ENCODE data around the gene CD3E. TPM values are rescaled to one million over a fixed set of nuclear protein-coding genes. Genes with fewer than 3 reads are reported as not detected.
A peak's percentile ranks its signal among the peaks of the same experiment; 100 is the strongest.

Gene CD3E
- total RNA-seq, 1 donor from 2014 or later, result not detected

DNA sequence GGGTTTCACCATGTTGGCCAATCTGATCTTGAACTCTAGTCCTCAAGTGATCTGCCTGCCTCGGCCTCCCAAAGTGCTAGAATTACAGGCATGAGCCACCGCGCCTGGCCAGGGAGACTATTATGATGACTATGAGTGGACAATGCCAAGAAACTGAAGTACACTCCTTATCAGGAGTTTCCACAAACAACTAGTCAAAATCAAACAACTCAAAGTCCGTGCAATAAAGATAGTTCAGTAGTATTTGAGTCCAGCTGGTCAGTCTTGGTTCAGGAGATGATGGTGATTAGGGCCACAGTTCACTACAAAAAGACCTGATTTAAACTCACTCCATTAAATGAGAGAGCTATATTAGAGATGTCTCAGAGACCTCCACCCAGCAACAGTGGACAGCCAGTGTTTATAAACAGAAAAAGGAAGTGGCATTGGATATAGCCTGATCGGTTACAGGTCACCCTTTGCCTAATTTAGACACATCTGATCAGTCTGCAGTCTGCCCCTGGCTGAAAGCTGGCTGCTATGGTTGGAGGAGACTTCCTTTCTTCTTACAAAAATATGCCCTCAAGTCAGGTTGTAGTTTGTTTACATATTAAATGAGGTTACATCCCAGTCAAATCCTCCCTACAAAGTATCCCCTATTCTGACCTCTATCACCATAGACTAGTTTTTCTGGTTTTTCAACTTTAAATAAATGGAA lies 17.0 kb downstream of the CD3E start:
- DNase-seq (ENCODE audit: extremely low read depth, low read depth, low spot score), result no peak

DNA sequence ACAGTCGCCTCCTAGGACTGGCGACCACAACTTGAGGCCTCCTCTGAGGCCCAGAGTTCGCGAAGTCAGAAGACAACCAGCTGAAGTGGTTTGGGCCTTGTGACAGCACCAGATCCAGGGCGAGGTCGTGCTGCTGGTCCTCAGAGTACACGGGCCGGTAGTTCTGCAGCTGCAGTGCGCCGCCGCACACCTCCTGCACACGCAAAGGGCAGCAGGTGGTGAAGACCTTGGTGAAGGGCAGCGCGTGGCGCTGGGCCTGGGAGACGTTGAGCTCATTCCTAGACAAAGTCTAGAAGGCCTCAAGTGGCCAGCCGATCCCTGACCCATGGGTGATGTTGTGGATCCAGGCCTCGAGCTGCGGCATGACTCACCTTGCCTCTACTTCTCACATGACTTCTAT lies 18.2 kb downstream of the CD3E start:
- DNase-seq (ENCODE audit: extremely low read depth, low read depth, low spot score), result no peak

DNA sequence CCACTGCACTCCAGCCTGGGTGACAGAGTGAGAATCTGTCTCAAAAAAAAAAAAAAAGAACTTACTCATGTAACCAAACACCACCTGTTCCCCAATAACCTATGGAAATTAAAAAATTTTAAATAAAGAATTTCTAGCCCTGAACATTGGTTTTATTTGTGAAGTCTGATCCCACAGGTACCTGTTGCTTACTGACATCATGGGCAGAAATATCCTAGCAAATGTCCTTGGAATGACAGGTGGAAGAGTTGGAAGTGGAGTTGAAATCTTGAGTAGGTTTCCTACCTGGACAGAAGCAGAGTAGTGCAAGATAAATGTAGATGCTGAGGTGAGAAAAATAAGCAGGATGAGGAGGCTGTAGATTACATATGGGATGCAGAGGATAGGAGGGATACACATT lies 20.8 kb downstream of the CD3E start:
- no peak for DNase-seq (ENCODE audit: extremely low read depth, low read depth, low spot score)

DNA sequence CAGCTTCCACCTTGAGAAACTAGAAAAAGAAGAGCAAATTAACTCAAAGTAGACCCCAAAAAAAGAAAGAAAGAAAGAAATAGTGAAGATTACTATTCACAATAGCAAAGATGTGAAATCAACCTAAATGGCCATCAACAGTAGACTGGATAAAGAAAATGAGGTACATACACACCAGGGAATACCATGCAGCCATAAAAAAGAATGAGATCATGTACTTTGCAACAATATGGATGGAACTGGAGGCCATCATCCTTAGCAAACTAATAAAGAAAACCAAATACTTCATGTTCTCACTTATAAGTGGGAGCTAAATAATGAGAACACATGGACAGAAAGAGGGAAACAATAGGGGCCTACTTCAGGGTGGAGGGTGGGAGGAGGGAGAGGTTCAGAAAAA lies 24.2 kb downstream of the CD3E start:
- no peak for DNase-seq (ENCODE audit: extremely low read depth, low read depth, low spot score)

DNA sequence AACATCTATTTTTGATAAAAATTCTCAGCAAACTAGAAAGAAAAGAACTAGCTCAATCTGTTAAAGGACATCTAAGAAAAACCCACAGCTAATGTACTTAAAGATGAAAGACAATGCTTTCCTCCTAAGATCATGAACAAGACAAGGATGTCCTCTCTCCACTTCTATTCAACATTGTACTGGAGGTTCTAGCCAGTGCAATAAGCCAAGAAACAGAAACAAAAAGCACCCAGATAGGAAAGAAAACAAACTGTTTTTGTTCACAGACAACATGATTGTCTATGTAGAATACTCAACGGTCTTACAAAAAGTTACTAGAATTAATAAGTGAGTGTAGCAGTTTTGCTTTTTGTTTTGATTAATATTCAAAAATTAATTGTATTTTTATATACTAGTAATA lies 30.2 kb downstream of the CD3E start:
- DNase-seq (ENCODE audit: extremely low read depth, low read depth, low spot score), result no peak

DNA sequence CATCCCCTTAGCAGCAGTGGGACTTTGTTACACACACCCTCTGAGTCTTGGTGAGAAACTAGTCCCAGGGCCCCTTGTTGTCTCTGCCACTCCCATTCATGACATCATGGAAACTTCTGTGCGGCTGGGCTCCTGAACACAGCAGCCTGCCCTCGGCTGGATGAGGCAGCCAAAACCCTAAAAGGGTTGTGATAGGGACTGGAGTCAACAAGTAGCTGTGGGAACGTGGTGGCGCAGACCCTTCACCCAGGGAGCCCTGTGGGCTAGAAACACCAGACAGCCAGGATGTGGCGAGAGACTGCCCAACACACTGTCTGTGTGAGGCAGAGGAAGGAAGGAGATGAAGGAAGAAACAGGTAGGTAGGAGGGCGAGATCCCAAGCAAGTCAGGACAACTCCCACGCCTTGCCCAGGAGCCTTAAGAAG lies 34.1 kb downstream of the CD3E start:
- no peak for DNase-seq (ENCODE audit: extremely low read depth, low read depth, low spot score)

DNA sequence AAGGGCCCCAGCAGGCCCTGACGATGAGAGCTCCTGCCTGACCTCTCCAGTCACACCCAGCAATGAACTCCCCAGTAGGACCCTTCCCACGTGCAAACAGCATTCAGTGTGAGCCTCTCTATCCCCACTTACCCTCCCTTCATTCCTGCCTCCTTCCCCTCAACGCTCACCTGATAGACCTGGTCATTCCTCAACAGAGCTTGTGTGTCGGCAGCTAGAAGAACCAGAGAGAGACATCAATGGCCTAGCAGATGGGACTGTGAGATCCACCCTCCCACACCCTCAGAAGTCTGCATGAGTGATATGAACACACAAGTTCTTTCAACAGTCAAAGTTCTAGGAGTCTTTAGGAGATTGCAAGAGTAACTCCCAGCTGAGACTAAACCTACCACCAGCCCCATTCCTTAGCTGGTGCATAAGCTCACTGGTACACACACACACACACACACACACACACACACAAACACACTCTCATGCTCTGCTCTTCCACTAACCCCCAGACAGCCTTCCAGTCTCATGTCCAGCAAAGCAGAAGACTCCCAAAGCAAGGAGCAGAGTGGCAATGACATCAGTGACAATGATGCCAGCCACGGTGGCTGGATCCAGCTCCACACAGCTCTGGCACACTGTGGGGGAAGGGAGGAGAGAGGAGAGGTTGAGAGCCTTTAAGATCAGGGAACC lies 34.9 kb downstream of the CD3E start:
- no peak for DNase-seq (ENCODE audit: extremely low read depth, low read depth, low spot score)

DNA sequence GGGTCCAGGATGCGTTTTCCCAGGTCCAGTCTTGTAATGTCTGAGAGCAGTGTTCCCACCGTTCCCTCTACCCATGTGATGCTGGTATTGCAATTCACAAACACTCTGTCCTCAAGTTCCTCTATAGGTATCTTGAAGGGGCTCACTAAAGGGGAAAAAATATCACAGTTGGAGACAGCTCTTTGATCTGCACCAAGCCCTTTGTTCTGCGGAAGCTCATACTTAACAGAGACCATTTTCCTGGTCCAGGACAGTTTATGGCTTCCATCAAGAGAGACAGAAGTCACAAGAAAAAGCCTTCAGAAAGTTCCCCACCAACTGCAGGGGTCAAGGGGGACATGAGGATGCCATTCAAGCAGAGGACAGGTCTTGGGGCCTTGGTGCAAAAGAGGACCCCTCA lies 35.9 kb downstream of the CD3E start:
- no peak for DNase-seq (ENCODE audit: extremely low read depth, low read depth, low spot score)

DNA sequence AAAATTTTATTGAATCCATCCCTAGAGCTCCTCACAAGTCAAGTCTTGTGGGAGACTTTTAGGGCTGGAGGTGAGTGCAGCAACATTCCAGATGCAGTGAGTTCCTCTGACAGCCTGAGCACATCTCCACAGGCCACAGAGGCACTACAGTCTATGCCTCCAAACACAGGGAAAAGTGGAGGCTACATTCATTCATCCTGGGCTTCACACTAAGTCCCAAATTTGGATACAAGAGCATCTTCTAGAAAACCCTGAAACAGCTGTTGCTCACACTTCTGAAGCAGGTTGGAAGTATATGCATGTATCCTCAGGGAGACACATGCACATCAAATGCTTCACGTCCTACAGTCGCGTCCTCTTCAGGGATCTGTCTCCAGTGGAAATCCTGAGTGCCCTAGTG lies 36.7 kb downstream of the CD3E start:
- no peak for DNase-seq (ENCODE audit: extremely low read depth, low read depth, low spot score)

DNA sequence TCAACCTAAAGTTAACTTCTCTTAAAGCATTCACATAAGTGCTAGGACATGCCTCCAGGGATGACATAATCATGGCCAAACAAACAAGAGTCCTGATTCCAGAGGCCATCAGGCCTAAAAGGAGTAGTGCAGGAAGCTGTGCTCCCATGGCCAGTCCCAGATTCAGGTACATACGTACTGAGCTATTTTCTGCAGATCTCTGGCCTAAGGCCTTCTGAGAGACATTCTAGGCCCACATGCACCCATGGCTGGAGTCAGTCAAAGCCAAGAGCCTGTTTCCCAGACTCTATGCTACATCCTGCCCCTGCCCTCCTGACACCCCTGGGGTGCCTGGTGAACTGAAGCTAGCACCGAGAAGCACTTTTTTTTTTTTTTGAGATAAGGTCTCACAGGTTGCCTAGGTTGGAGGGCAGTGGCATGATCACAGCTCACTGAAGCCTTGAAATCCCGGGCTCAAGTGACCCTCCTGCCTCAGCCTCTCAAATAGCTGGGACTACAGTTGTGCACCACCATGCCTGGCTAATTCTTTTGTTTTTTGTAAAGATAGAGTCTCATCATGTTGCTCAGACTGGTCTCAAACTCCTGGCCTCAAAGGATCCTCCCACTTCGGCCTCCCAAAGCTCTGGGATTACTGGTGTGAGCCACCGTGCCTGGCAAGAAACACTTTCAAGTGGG lies 37.4 kb downstream of the CD3E start:
- no peak for DNase-seq (ENCODE audit: extremely low read depth, low read depth, low spot score)

DNA sequence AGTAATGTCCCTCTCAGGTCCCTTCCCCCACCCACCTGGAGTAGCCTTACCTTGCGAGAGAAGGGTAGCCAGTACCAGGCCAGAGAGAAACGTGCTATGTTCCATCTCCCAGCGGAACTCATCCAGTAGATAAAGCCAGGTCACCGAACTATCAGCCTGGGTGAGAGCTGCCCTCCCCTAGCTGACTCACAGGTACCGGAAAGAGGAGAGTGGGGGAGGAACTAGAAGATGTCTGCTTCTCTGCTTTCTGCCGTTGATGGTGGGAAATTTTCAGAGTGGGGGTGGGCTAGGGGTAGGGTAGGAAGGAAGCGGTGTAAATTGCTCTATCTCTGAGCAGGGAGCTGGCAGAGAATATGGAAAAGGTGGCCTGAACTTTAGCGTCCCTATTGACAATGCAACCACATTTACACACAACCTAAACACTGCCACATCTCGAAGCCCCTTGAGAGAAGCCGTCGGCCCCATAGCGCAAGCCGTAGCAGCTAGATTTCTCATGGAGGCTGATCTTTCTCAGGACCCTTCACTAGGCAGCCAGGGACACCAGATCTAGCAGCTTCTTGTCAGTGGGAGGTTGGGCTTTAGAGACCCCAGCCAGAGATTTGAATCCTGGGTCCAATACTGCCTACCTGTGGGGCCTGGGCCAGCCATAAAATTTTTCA lies 38.1 kb downstream of the CD3E start, which contains the start of gene CD3D:
TSS of gene CD3D (minus strand) at position 203 of the 659 bp plus-strand sequence. CDS start at position 105, 98 bp downstream.
- DNase-seq (ENCODE audit: extremely low read depth, low read depth, low spot score), result no peak

DNA sequence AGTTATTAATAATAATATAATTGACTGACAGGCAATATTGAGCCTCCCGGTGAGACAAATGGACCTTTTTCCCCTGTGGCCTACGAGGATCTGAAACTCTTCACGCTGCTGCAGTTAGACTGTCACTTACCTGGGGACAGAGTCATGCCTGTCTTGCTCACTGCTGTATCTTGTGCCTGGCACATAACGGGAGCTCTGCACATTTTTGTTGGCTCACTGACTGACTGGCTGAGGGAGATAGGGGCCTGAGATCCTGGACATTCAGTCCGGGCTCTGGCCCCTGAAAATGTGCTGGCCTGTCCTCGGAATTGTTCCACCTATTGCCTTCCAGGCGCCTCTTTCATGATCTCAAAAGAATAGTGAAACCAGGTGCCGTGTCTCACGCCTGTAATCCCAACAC lies 38.7 kb downstream of the CD3E start:
- no peak for DNase-seq (ENCODE audit: extremely low read depth, low read depth, low spot score)

DNA sequence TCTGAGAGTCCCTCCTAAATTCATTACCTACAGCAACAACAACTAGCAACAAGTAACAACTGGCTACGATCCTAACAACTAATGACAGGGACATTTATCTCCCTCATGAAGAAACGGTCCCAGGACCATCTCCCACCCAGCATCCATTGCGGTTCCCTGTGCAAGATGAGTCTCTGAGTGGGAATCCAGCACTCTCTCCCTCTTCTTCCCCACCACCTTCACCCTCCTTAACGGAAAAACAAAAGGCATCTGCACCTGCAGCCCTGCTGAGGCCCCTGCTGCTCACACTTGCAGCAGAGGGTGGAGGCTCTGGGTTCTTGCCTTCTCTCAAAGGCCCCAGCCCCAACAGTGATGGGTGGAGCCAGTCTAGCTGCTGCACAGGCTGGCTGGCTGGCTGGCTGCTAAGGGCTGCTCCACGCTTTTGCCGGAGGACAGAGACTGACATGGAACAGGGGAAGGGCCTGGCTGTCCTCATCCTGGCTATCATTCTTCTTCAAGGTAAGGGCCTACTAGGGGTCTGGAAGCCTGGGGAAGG lies 39.5 kb downstream of the CD3E start, which contains the start of gene CD3G:
TSS of gene CD3G (plus strand) at position 364 of the 535 bp plus-strand sequence. CDS start at position 444, 80 bp downstream.
- no peak for DNase-seq (ENCODE audit: extremely low read depth, low read depth, low spot score)

DNA sequence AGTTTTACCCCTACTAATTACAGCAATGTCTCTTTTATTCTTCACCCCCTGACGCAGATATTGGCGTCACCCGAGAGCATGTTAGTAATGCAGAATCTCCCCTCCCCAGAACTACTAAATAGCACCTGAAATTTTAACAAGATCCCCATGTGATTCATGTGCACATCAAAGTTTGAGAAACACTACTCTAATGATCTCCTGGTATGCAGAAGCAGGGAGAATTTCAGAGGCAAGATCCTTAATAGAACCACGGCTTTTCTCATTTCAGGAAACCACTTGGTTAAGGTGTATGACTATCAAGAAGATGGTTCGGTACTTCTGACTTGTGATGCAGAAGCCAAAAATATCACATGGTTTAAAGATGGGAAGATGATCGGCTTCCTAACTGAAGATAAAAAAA lies 44.9 kb downstream of the CD3E start:
- DNase-seq (ENCODE audit: extremely low read depth, low read depth, low spot score), result no peak

DNA sequence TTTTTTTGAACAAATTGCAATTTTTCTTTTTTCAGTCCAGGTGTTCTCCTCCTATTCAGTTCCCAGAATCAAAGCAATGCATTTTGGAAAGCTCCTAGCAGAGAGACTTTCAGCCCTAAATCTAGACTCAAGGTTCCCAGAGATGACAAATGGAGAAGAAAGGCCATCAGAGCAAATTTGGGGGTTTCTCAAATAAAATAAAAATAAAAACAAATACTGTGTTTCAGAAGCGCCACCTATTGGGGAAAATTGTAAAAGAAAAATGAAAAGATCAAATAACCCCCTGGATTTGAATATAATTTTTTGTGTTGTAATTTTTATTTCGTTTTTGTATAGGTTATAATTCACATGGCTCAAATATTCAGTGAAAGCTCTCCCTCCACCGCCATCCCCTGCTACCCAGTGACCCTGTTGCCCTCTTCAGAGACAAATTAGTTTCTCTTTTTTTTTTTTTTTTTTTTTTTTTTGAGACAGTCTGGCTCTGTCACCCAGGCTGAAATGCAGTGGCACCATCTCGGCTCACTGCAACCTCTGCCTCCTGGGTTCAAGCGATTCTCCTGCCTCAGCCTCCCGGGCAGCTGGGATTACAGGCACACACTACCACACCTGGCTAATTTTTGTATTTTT lies 48.7 kb downstream of the CD3E start:
- DNase-seq (ENCODE audit: extremely low read depth, low read depth, low spot score), result no peak

DNA sequence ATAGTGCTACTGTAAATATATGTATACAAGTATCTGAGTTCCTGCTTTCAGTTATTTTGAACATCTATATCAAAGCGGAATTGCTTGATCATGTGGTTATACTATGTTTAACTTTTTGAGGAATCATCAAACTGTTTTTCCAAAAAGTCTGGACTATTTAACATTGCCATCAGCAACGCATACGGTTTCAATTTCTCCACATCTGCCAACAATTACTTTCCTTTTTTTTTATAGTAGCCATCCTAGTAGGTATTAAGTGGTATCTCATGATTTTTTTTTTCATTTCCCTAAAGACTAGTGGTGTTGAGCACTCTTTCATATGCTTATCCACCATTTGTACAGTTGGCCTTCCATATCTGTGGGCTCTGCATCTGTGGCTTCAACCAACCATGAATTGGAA lies 53.5 kb downstream of the CD3E start:
- no peak for DNase-seq (ENCODE audit: extremely low read depth, low read depth, low spot score)

DNA sequence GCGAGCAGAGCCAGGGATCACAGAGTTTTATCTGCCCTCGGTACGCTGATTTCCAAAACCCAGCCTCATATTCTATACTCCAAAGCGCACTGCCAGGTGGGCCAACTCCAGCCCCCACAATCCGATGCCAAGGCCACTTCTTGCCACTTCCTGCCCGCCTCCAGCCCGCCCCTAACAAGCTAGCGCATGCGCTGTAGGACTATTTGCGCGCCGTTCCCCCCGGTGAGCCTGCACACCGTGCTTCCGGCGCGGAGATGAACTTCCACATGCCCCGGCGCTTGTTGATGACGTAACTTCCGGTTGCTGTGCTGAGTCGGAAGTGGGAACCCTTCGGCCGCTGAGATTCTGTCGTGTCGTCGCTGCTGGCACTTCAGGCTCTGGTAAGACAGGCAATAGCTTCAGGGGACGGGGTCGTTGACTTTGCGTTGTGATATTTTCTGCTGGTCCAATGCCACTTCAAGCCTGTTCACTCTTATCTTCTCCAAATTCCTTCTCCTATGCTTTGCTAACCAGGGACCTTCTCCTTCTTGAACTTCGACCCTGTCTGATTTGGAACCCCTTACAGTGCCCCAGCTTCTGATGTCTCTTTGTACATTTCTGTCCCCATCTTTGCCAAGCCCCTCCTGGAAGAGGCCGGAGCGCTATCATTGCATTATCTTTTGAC lies 54.9 kb downstream of the CD3E start, which contains the start of gene UBE4A:
TSS of gene UBE4A (plus strand) at position 306 of the 664 bp plus-strand sequence. CDS start 5,481 bp downstream, outside the sequence.
- DNase-seq (ENCODE audit: extremely low read depth, low read depth, low spot score), result peak; percentile 67

DNA sequence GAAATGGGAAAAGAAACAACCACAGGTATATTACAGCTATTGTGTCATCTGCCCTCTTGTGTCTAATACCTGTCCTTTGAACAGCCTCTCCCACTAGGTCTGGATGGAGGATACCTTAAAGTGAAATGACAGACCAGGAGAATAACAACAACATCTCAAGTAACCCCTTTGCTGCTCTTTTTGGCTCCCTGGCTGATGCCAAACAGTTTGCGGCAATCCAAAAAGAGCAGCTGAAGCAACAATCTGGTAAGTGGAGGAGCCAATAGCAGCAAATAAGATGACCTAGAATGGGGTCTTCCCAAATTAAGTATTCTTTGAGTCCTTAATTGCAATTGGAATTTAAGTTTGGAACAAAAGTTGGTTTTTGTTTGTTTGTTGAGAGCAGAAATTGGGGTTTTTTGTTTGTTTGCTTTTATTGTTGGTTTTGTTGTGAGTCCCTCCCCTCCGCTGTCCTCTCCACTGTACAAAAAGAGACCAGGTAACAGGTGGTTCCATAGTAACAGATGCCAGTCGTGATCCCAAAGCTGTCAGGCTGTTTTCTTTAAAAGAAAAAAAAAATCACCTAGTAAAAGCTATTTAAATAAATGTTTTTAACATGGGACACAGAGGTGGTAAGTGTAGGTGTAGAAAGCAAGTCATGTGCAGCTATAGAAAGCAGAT lies 60.6 kb downstream of the CD3E start:
- no peak for DNase-seq (ENCODE audit: extremely low read depth, low read depth, low spot score)

Measured in glomerular endothelial cell (primary cell).